Astrocyte of the spinal cord (primary cell): ENCODE results near the gene GPNMB.
"Not testable (repeated sequence)": the region's sequence is repeated elsewhere in the genome, so short reads cannot be mapped to it uniquely, and the experiment has no call there.

Experiments
- DNase-seq: peaks from one replicate; pipeline ENCODE4 v3.0.0; 2011; ENCODE audit warnings: low read depth, low spot score
- H3K4me3 ChIP-seq: 2 replicates; pipeline ENCODE4 v1.5.1; 2011; ENCODE audit warnings: low read depth, mild to moderate bottlenecking, low read length, moderate library complexity
- CTCF ChIP-seq: IDR thresholded peaks from 2 replicates; pipeline ENCODE4 v1.5.1; 2012; ENCODE audit warnings: low read depth, mild to moderate bottlenecking, low read length, inconsistent platforms
- in situ Hi-C: cut with HindIII; loops from 2 replicates; pipeline ENCODE4 v1.10.0; 2017; ENCODE audit warnings: low sequenced_read_pairs

Gene GPNMB

GRCh38 chr7:23214423-23214822, 32.2 kb upstream of the GPNMB start:
- DNase-seq = no peak
- no peak overlapping the region for H3K4me3 ChIP-seq
- no peak for TF ChIP-seq CTCF
- in situ Hi-C loops = no loop called here

- in situ Hi-C loops = no loop called here
- DNase-seq = no peak
- no peak overlapping the region for H3K4me3 ChIP-seq
- TF ChIP-seq CTCF = no peak
These were observed 31.6 kb upstream of the GPNMB start for GRCh38 chr7:23214938-23215337.

GRCh38 chr7:23216021-23216420, 30.6 kb upstream of the GPNMB start:
- no peak for TF ChIP-seq CTCF
- no peak for DNase-seq
- no peak overlapping the region for H3K4me3 ChIP-seq
- in situ Hi-C loops = no loop called here

GRCh38 chr7:23218196-23218595, 28.4 kb upstream of the GPNMB start:
- no peak for DNase-seq
- no peak overlapping the region for H3K4me3 ChIP-seq
- no peak for TF ChIP-seq CTCF
- in situ Hi-C loops = no loop called here

GRCh38 chr7:23220690-23221305, 25.8 kb upstream of the GPNMB start:
- no peak for DNase-seq
- in situ Hi-C loops = no loop called here
- TF ChIP-seq CTCF = no peak
- H3K4me3 ChIP-seq = no peak overlapping the region

GRCh38 chr7:23222439-23223030, 24.0 kb upstream of the GPNMB start:
- no peak for DNase-seq
- in situ Hi-C loops = no loop called here
- TF ChIP-seq CTCF = no peak
- no peak overlapping the region for H3K4me3 ChIP-seq

- DNase-seq, in situ Hi-C loops, H3K4me3 ChIP-seq: not testable (repeated sequence)
These were observed 22.2 kb upstream of the GPNMB start for GRCh38 chr7:23224364-23224763.
